Lung (tissue), 12 donors: ENCODE measurements around the gene CSTPP1. TPM values are rescaled to one million over a fixed set of nuclear protein-coding genes. Genes with fewer than 3 reads are reported as not detected.
A peak's percentile ranks its signal among the peaks of the same experiment; 100 is the strongest.

Experiments
- ATAC-seq: fragments of 200-7000 bp; cut with Tn5 transposase; one replicate; pipeline ENCODE4 v1.9.1; 2020; ENCODE audit warnings: moderate number of reproducible peaks; ENCODE audit not compliant: insufficient read depth, low FRiP score
- DNase-seq, 3 donors: peaks; one replicate each; pipeline ENCODE4 v3.0.0-alpha.2; 2013 to 2017
- H3K27ac ChIP-seq, 2 donors: one replicate each; pipeline ENCODE4 v1.5.1; 2013; ENCODE audit warnings: mild to moderate bottlenecking in 2 of 2, moderate library complexity in 2 of 2, control low read depth in 1 of 2, inconsistent platforms in 1 of 2, low read depth in 1 of 2, low read length in 1 of 2
- H3K27me3 ChIP-seq, 3 donors: one replicate each; pipeline ENCODE4 v1.5.1; 2013; ENCODE audit warnings: low read length in 2 of 3; ENCODE audit not compliant: control insufficient read depth in 3 of 3, insufficient read depth in 3 of 3
- H3K36me3 ChIP-seq, 4 donors: one replicate each; pipeline ENCODE4 v1.5.1; 2013; ENCODE audit warnings: low read length in 4 of 4, mild to moderate bottlenecking in 1 of 4, moderate library complexity in 1 of 4; ENCODE audit not compliant: control insufficient read depth in 4 of 4, insufficient read depth in 4 of 4
- H3K4me1 ChIP-seq, 5 donors: one replicate each; pipeline ENCODE4 v1.5.1; 2013; ENCODE audit warnings: low read length in 5 of 5, mild to moderate bottlenecking in 2 of 5, moderate library complexity in 1 of 5; ENCODE audit not compliant: control insufficient read depth in 5 of 5, insufficient read depth in 5 of 5
- H3K4me3 ChIP-seq: one replicate; pipeline ENCODE4 v1.5.1; 2013; ENCODE audit warnings: mild to moderate bottlenecking, control low read depth, moderate library complexity
- H3K9ac ChIP-seq, 2 donors: one replicate each; pipeline ENCODE4 v1.5.1; 2013; ENCODE audit warnings: low read length in 2 of 2, control low read depth in 1 of 2; ENCODE audit not compliant: insufficient read depth in 1 of 2
- H3K9me3 ChIP-seq, 4 donors: one replicate each; pipeline ENCODE4 v1.5.1; 2013; ENCODE audit warnings: low read length in 3 of 4, mild to moderate bottlenecking in 1 of 4, moderate library complexity in 1 of 4; ENCODE audit not compliant: control insufficient read depth in 4 of 4, insufficient read depth in 3 of 4
- CTCF ChIP-seq: IDR thresholded peaks from 2 replicates; pipeline ENCODE4 v1.5.1; 2012; ENCODE audit warnings: mild to moderate bottlenecking; ENCODE audit errors: control extremely low read depth, extremely low read depth
- WGBS, 2 donors: extraction: QIAGEN DNeasy Blood & Tissue Kit; methylation state at CpG; one replicate each; pipeline ENCODE4 v1.1.7; 2013; 5-methylcytosine and 5-hydroxymethylcytosine counted together
- polyA plus RNA-seq, 2 donors: library from polyadenylated mRNA; stranded (reverse); fragments of 200-250 nt; gene quantifications; one replicate each; pipeline ENCODE4 v1.2.1, GENCODE V29; 2013
- total RNA-seq, 2 donors: library from RNA; depleted of rRNA in 1 of 2; stranded (reverse); fragments of >200 nt in 1 of 2; gene quantifications; one replicate each; pipeline ENCODE4 v1.2.1, GENCODE V29; 2014 to 2021
- donor health status: control.
- donor health status: control.
- donor health status: Bipolar disorder and iron deficiency.
- donor health status: healthy.
- donor health status: DM: yes; HTN: yes; CAD: no.

Gene CSTPP1
- total and polyA plus RNA-seq, 4 donors = 26.0 to 45.8 (median 34.4) TPM

DNA sequence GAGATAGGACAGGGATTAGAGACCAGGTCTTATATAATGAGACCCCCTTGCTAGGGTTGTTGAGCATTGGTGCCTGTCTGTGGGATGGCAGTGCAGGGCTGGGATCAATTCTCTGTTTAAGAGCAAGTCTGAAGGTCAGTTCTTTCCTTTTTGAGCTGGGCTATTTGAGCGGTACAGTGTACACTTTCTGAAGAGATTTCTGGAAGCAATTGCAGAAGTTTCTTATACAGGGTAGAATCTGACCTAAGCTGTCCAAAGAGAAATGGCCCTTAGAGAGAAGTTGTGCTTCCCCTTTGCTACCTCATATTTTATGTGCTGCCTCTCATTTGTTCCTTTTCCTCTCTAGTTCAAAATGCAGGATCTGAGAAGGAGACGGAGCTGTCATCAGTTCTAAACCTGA lies 35.8 kb downstream of the CSTPP1 start:
- H3K36me3 ChIP-seq = peaks cover 0 to 3% (median 1%) of the 10 kb centered on the region in 4 donors
- TF ChIP-seq CTCF = no peak
- 32 to 73% methylated on average over 2 of the region's 2 CpGs for WGBS, 2 donors
- peaks cover 0 to 17% (median 5%) of the 10 kb centered on the region in 5 donors for H3K4me1 ChIP-seq
- peak in 2 of 3 donors; percentile 13 to 21 for DNase-seq
- ATAC-seq = no peak
- H3K27ac ChIP-seq = no peak overlapping the region
- H3K27me3 ChIP-seq = no peaks in the 10 kb centered on the region
- H3K9me3 ChIP-seq = no peaks in the 10 kb centered on the region
- H3K9ac ChIP-seq = peak overlapping the region in 1 of 2 donors; percentile 32
- no peak overlapping the region for H3K4me3 ChIP-seq

DNA sequence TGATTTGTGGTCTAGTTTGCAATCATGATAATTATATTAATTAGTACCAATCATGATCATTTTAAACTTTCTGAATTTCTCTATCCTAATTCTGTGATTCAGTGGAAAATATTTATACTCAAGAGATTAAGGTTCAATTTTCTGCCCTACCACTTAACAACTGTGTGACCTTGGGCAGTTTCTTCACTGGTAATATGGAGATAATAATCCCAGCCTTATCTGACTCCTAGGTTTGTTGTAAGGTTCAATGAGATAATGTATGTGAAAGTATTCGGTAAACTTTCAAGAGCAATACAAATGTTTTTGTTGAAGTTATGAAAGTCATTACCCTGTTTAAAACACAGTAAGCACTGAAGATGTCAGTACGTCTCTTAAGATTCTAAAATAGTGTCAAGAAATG lies 36.3 kb downstream of the CSTPP1 start:
- Histone ChIP-seq H3K9ac (peak overlapping the region in 1 of 2 donors; percentile 23), H3K4me1 (peaks cover 0 to 19% (median 9%) of the 10 kb centered on the region in 5 donors), H3K27ac (no peak overlapping the region), H3K9me3 (no peaks in the 10 kb centered on the region), H3K27me3 (no peaks in the 10 kb centered on the region), H3K4me3 (no peak overlapping the region), H3K36me3 (peaks cover 0 to 3% (median 1%) of the 10 kb centered on the region in 4 donors)
- WGBS, 2 donors = 92 to 96% methylated on average over 2 of the region's 2 CpGs
- no peak for TF ChIP-seq CTCF
- DNase-seq = no peak
- ATAC-seq = no peak

DNA sequence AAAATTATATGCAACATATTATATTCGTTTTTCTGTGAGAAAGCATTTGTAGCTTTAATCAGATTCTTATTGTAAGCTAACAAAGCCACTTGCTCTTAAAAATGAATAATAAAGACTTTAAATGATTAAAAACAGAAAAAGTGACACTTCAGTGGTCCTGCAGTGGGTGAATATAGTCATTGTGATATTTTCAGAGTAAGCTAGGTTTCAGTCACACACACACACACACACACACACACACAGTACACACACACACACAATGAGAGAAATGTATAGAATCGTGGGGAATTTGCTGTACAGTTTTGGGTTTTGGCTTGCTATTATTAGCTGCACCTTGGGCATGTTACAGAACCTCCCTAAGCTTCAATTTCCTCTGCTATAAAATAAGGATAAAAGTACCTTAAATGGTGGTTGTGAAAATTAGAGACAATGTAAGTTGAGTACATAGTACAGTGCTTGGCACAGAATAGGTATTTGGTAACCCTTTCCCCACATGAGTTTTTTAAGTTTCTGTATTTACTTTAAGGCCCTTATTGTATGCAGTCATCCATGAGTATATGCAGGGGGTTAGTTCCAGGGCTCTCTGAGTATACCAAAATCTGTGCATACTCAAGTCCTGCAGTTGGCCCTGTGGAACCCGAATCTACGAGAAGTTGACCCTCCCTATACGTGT lies 39.8 kb downstream of the CSTPP1 start:
- Histone ChIP-seq H3K9ac (no peak overlapping the region), H3K27ac (no peak overlapping the region), H3K9me3 (no peaks in the 10 kb centered on the region), H3K27me3 (no peaks in the 10 kb centered on the region), H3K36me3 (peaks cover 0 to 3% (median 1%) of the 10 kb centered on the region in 4 donors), H3K4me1 (peaks cover 0 to 21% (median 9%) of the 10 kb centered on the region in 5 donors), H3K4me3 (no peak overlapping the region)
- ATAC-seq = no peak
- DNase-seq = no peak
- TF ChIP-seq CTCF = no peak
- 83 to 89% methylated on average over 5 of the region's 5 CpGs for WGBS, 2 donors
